Immature natural killer cell (primary cell): ENCODE results near the gene LHX2. TPM values are rescaled to one million over a fixed set of nuclear protein-coding genes. Genes with fewer than 3 reads are reported as not detected.

Experiments
- polyA plus RNA-seq, 3 donors: library from polyadenylated mRNA; unstranded; fragments of 300-500 nt; fragmentation: Illumina TruSeq; gene quantifications; one replicate each; pipeline ENCODE4 v1.2.3, GENCODE V29; 2021

LHX2 gene
- polyA plus RNA-seq, 3 donors from 2014 or later: not detected

Other genes starting within 250 kb of the LHX2 start
- 1 to 10 TPM; 2.6 to 7.5 (median 3.4) TPM for gene DENND1A, start 81.6 kb upstream of the LHX2 start, polyA plus RNA-seq
- 10 to 100 TPM in 2 of 3 donors, 1 to 10 TPM in 1; 8.8 to 18.0 (median 13.8) TPM for gene NEK6, start 246.2 kb downstream of the LHX2 start, polyA plus RNA-seq